NT2/D1 (cell line): ENCODE data around the gene GABRR2.

Experiments used
- SUZ12 ChIP-seq: IDR thresholded peaks from 2 replicates; pipeline ENCODE4 v1.6.1; 2011; ENCODE audit not compliant: insufficient read length, insufficient read depth; ENCODE audit errors: extremely low read depth
- YY1 ChIP-seq: IDR thresholded peaks from 2 replicates; pipeline ENCODE4 v1.6.1; 2011; ENCODE audit not compliant: insufficient read length, insufficient read depth
- ZNF274 ChIP-seq: IDR thresholded peaks from 2 replicates; pipeline ENCODE4 v1.6.1; 2011; ENCODE audit warnings: mild to moderate bottlenecking, low read depth, low read length

DNA sequence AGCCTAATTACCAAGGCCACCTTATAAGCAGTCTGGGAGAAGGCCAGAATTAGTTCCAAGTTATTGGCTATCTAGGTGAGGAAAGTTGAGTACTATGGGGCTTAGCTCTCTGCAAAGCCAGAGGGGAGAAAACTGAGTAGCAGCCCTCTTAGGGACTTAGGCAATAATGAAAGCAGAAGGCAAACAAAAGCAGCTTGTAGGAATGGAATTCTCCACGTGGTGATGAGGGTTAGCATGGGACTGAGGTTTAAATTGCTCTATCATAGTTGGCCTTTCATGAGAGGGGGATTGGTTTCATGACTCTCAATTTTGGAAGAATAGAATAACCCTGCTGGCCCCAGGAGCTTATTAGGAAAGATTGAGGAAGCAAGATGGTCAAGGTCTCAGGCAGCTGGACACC lies 44.5 kb upstream of the GABRR2 start:
- TF ChIP-seq SUZ12 (no peak), YY1 (no peak), ZNF274 (no peak)
